ENCODE measurements around the gene BAZ1B.

BAZ1B gene

DNA sequence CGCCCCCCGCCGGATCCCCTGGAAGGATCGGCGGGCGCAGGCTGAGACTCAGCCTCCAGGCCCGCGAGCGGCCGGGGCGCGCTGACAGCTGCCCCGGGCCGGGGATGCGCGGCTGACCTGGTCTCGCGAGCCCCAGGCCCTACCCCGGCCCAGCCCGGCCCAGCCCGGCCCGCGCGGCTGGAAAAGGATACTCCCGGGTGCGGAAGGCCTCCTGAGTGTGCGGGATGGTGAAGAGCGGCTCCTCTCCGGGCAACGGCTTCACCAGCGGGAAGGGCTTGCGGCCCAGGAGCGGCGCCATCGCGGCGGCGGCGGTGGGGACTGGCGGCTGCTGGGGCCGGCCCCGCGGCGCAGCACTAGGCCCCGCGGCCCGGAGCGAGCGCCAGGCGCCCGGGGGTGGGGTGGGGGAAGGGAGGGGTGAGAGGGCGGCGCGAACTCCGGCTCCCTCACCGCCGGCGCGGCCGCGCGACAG lies 423 bp downstream of the BAZ1B start:
- Histone ChIP-seq H3K9ac (ENCODE audit: low read length in 5 of 5) (peak overlapping the region in 4 of 5 donors; percentile 55 to 91 (median 86)), H3K9me3 (ENCODE audit: control insufficient read depth in 5 of 5, low read length in 5 of 5) (no peaks in the 10 kb centered on the region), H3K4me1 (ENCODE audit: control insufficient read depth in 5 of 5, insufficient read depth in 5 of 5, low read length in 5 of 5) (peaks cover 5 to 51% (median 36%) of the 10 kb centered on the region in 5 donors), H3K27ac (ENCODE audit: low read depth, low read length) (peak overlapping the region; percentile 88), H3K36me3 (ENCODE audit: control insufficient read depth in 5 of 5, insufficient read depth in 5 of 5, low read length in 5 of 5) (peaks cover 0 to 6% (median 3%) of the 10 kb centered on the region in 5 donors), H3K27me3 (ENCODE audit: control insufficient read depth in 5 of 5, insufficient read depth in 4 of 5, low read length in 5 of 5) (no peaks in the 10 kb centered on the region), H3K4me3 (ENCODE audit: low read depth in 1 of 5, low read length in 5 of 5) (peak overlapping the region in 4 of 5 donors; percentile 78 to 89 (median 84))

DNA sequence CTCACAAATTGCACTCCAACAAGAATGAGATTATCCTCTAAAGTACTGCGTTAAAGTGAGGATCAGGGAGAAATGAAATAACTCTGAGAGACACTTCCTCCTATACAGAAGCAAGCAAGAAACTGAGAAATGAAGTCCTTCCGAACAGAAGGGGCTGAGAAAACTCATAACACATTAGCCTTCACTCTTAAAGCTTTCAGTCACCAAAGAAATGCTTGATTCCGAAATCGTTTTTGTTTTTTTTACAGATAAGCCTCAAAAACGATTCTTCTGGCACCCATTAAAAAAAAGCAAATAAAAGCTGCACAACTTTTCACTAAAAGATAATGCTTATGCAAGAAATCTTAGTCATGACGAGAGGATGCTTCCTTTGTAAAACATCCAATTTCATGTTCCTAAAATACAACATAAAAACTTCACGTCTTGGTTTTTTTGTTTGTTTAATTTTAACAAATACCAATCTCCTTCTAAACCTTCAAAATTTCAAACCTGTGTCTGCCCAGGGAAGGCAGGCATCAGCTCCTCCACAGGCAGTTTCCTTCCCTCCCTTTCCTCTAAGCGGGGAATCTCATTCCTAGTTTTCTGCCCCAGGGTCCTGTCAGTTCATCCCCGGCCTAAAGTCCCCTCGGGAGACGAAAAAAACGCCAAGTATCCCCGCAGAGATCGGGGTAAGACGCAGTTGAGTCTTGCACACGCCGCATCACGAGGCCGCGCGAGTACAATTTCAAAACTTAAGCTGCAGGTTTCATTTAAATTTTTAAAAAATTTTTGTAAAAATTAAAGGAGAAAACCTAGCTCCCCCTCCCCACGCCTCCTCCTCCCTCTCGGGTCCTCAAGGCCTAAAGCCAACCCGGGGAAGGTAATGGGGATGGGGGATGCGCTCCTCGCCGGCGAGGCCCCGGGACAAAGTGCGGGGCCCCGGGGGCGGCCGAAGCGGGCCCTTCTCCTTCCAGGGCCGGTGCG lies 1.1 kb downstream of the BAZ1B start:
- Histone ChIP-seq H3K4me1 (ENCODE audit: control insufficient read depth in 5 of 5, insufficient read depth in 5 of 5, low read length in 5 of 5) (peaks cover 5 to 51% (median 36%) of the 10 kb centered on the region in 5 donors), H3K36me3 (ENCODE audit: control insufficient read depth in 5 of 5, insufficient read depth in 5 of 5, low read length in 5 of 5) (peaks cover 0 to 8% (median 3%) of the 10 kb centered on the region in 5 donors), H3K9ac (ENCODE audit: low read length in 5 of 5) (peak overlapping the region; percentile 55 to 91 (median 84)), H3K27me3 (ENCODE audit: control insufficient read depth in 5 of 5, insufficient read depth in 4 of 5, low read length in 5 of 5) (no peaks in the 10 kb centered on the region), H3K4me3 (ENCODE audit: low read depth in 1 of 5, low read length in 5 of 5) (peak overlapping the region; percentile 74 to 89 (median 82)), H3K27ac (ENCODE audit: low read depth, low read length) (peak overlapping the region; percentile 88), H3K9me3 (ENCODE audit: control insufficient read depth in 5 of 5, low read length in 5 of 5) (no peaks in the 10 kb centered on the region)

DNA sequence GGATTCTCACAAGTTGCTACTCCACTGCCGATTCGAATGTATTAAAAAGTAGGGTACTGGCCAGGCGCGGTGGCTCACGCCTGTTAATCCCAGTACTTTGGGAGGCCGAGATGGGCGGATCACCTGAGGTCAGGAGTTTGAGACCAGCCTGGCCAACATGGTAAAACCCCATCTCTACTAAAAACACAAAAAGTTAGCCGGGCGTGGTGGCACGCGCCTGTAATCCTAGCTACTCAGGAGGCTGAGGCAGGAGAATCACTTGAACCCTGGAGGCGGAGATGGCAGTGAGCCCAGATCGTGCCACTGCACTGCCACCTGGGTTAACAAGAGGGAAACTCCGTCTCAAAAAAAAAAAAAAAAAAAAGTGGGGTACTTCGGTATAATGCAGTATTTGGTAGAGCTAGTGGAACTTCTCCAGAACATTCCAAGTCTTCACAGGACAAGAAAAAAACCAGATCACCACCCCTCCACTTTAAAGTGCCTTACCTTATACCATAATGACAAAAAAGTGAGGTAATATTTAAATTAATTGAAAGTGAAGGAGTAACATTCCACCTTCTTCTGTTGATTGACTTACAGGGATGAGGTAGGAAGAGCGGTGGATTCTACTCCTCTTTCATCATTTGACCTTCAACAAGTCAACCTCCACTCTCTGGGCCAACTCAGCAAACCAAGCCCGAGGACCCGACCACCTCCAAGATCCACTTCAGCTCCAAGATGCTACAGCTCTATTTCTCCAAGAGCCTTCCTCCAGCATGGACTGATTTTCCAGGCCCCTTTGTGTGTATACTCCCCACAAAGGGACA lies 2.0 kb downstream of the BAZ1B start:
- H3K9ac ChIP-seq (ENCODE audit: low read length in 5 of 5): peak overlapping the region; percentile 35 to 91 (median 83)
- H3K27me3 ChIP-seq (ENCODE audit: control insufficient read depth in 5 of 5, insufficient read depth in 4 of 5, low read length in 5 of 5): no peaks in the 10 kb centered on the region
- H3K36me3 ChIP-seq (ENCODE audit: control insufficient read depth in 5 of 5, insufficient read depth in 5 of 5, low read length in 5 of 5): peaks cover 2 to 17% (median 8%) of the 10 kb centered on the region in 5 donors
- H3K4me3 ChIP-seq (ENCODE audit: low read depth in 1 of 5, low read length in 5 of 5): peak overlapping the region; percentile 74 to 89 (median 82)
- H3K27ac ChIP-seq (ENCODE audit: low read depth, low read length): peak overlapping the region; percentile 88
- no peaks in the 10 kb centered on the region for H3K9me3 ChIP-seq (ENCODE audit: control insufficient read depth in 5 of 5, low read length in 5 of 5)
- peaks cover 5 to 45% (median 36%) of the 10 kb centered on the region in 5 donors for H3K4me1 ChIP-seq (ENCODE audit: control insufficient read depth in 5 of 5, insufficient read depth in 5 of 5, low read length in 5 of 5)

DNA sequence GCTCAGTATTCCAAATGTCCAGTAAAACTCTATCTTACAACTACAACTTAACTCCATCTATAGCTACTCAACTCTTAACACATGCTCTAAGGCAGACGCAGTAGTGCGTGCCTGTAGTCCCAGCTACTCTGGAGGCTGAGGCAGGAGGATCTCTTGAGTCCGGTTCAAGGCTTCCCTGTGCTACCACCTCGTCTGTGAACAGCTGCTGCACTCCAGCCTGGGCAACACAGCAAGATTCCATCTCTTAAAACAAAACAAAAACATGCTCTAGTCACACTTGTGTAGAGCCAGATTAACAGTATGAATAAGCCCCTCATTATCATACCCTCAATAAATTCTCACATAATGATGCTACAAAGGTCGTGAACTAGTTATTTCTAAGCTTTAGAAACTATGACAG lies 3.6 kb downstream of the BAZ1B start:
- peaks cover 5 to 45% (median 36%) of the 10 kb centered on the region in 5 donors for H3K4me1 ChIP-seq (ENCODE audit: control insufficient read depth in 5 of 5, insufficient read depth in 5 of 5, low read length in 5 of 5)

DNA sequence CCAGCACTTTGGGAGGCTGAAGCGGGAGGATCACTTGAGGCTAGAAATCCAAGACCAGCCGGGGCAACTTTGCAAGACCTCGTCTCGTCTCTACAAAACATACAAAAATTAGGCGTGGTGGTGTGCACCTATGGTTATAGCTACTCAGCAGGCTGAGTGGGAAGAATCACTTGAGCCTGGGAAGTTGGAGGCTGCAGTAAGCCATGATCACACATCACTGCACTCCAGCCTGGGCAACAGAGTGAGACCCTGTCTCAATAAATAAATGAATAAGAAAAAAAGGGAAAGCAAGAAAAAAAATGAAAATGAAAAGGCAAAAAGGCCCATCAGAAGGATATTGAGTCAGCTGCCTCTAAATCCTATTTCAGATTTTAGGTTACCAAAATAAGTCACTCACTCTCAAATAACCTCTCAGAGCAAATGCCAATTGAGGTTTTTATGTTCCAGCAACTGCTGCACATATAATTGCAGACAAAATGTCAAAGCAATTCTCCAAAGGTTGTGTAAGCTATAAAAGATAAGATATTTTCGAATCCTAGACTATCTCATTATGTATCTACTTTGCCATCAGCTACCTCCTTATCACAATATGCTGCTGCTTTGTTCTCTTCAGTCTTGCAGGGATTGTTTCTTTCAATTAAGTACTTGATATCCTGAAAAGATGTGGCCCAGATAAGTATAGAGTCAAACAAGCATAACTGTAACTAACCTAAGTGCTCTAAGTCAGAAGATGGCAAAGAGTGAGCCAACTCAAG lies 4.7 kb downstream of the BAZ1B start:
- Histone ChIP-seq H3K9ac (ENCODE audit: low read length in 5 of 5) (no peak overlapping the region), H3K27me3 (ENCODE audit: control insufficient read depth in 5 of 5, insufficient read depth in 4 of 5, low read length in 5 of 5) (no peaks in the 10 kb centered on the region), H3K9me3 (ENCODE audit: control insufficient read depth in 5 of 5, low read length in 5 of 5) (no peaks in the 10 kb centered on the region), H3K4me1 (ENCODE audit: control insufficient read depth in 5 of 5, insufficient read depth in 5 of 5, low read length in 5 of 5) (peaks cover 5 to 36% (median 29%) of the 10 kb centered on the region in 5 donors), H3K4me3 (ENCODE audit: low read depth in 1 of 5, low read length in 5 of 5) (no peak overlapping the region), H3K27ac (ENCODE audit: low read depth, low read length) (no peak overlapping the region), H3K36me3 (ENCODE audit: control insufficient read depth in 5 of 5, insufficient read depth in 5 of 5, low read length in 5 of 5) (peaks cover 3 to 32% (median 9%) of the 10 kb centered on the region in 5 donors)

More for the DNA sequence above, 3.6 kb downstream of the BAZ1B start:
- H3K4me3 ChIP-seq (ENCODE audit: low read depth in 1 of 5, low read length in 5 of 5): no peak overlapping the region
- peak overlapping the region; percentile 0 for H3K27ac ChIP-seq (ENCODE audit: low read depth, low read length)
- no peaks in the 10 kb centered on the region for H3K9me3 ChIP-seq (ENCODE audit: control insufficient read depth in 5 of 5, low read length in 5 of 5)
- no peaks in the 10 kb centered on the region for H3K27me3 ChIP-seq (ENCODE audit: control insufficient read depth in 5 of 5, insufficient read depth in 4 of 5, low read length in 5 of 5)
- peak overlapping the region in 3 of 5 donors; percentile 12 to 42 (median 35) for H3K9ac ChIP-seq (ENCODE audit: low read length in 5 of 5)
- H3K36me3 ChIP-seq (ENCODE audit: control insufficient read depth in 5 of 5, insufficient read depth in 5 of 5, low read length in 5 of 5): peaks cover 3 to 25% (median 9%) of the 10 kb centered on the region in 5 donors

DNA sequence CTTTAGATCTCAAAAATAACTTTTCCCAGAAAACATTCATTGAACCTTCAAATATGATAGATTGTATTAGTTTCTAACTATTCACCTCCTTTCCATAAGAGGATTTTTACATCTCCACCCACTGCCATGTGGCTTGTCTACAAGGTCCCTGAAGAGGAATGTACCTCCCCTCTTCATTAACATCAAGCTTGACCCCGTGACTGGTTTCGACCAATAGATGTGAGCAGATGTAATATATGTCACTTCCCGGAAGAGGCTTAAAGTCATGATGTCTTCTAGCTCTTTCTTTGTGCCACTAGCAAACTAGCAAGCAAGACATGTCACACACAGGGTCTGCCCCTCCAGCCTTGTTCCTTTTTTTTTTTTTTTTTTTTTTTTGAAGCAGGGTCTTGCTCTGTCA lies 6.9 kb downstream of the BAZ1B start:
- peaks cover 6 to 39% (median 14%) of the 10 kb centered on the region in 5 donors for H3K36me3 ChIP-seq (ENCODE audit: control insufficient read depth in 5 of 5, insufficient read depth in 5 of 5, low read length in 5 of 5)
- no peak overlapping the region for H3K4me3 ChIP-seq (ENCODE audit: low read depth in 1 of 5, low read length in 5 of 5)
- no peaks in the 10 kb centered on the region for H3K9me3 ChIP-seq (ENCODE audit: control insufficient read depth in 5 of 5, low read length in 5 of 5)
- H3K27ac ChIP-seq (ENCODE audit: low read depth, low read length): no peak overlapping the region
- H3K9ac ChIP-seq (ENCODE audit: low read length in 5 of 5): no peak overlapping the region
- H3K27me3 ChIP-seq (ENCODE audit: control insufficient read depth in 5 of 5, insufficient read depth in 4 of 5, low read length in 5 of 5): no peaks in the 10 kb centered on the region
- peaks cover 1 to 23% (median 19%) of the 10 kb centered on the region in 5 donors for H3K4me1 ChIP-seq (ENCODE audit: control insufficient read depth in 5 of 5, insufficient read depth in 5 of 5, low read length in 5 of 5)

DNA sequence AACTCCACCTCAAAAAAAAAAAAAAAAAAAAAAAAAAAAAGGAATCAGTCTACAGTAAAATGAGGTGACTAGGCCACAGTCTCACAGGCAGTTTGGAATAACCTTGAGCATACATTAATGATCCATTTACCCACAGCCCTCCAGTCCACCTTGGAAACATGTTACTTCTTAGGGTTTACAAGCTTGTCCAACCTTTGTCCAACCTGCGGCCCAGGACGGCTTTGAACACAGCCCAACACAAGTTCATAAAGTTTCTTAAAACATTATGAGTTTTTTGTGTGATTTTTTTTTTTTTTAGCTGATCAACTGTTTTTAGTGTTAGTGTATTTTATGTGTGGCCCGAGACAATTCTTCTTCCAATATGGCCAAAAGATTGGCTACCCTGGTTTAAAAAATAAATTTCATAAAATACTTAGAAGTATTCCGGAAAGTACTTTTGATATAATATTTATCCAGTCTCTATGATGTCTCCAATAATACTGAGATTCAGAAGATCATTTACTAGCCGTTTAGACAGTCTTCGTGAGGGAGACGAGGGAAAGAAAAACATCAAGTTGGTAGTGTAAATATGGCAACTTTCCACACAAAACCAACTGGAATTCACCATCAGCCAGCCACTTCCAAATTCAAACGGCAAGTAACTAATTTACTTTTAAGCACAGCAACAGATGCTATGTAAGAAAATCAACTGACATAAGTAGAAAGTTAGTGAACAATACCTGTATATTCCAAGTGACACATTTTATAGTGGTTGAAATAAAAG lies 9.9 kb downstream of the BAZ1B start:
- no peaks in the 10 kb centered on the region for H3K9me3 ChIP-seq (ENCODE audit: control insufficient read depth in 5 of 5, low read length in 5 of 5)
- H3K4me3 ChIP-seq (ENCODE audit: low read depth in 1 of 5, low read length in 5 of 5): no peak overlapping the region
- H3K27ac ChIP-seq (ENCODE audit: low read depth, low read length): no peak overlapping the region
- no peaks in the 10 kb centered on the region for H3K27me3 ChIP-seq (ENCODE audit: control insufficient read depth in 5 of 5, insufficient read depth in 4 of 5, low read length in 5 of 5)
- H3K9ac ChIP-seq (ENCODE audit: low read length in 5 of 5): peak overlapping the region in 2 of 5 donors; percentile 13 to 41
- H3K36me3 ChIP-seq (ENCODE audit: control insufficient read depth in 5 of 5, insufficient read depth in 5 of 5, low read length in 5 of 5): peaks cover 7 to 66% (median 36%) of the 10 kb centered on the region in 5 donors
- peaks cover 0 to under 1% (median 0%) of the 10 kb centered on the region in 5 donors for H3K4me1 ChIP-seq (ENCODE audit: control insufficient read depth in 5 of 5, insufficient read depth in 5 of 5, low read length in 5 of 5)

DNA sequence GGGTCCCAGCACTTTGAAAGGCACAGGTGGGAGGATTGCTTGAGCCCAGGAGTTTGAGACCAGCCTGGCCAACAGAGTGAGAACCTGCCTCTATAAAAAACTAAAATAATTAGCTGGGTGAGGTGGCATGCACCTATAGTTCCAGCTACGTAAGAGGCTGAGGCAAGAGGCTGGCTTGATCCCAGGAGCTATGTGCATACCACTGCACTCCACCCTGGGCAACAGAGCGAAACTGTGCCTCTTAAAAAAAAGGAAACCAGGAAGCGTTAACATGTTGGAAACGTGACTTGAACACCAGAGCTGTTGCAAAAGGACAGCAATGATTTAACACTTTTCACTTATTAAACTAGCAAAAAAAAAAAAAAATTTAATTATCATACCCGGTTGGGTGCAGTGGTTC lies 12.6 kb downstream of the BAZ1B start:
- H3K27me3 ChIP-seq (ENCODE audit: control insufficient read depth in 5 of 5, insufficient read depth in 4 of 5, low read length in 5 of 5): no peaks in the 10 kb centered on the region
- H3K36me3 ChIP-seq (ENCODE audit: control insufficient read depth in 5 of 5, insufficient read depth in 5 of 5, low read length in 5 of 5): peaks cover 18 to 69% (median 47%) of the 10 kb centered on the region in 5 donors
- H3K9ac ChIP-seq (ENCODE audit: low read length in 5 of 5): no peak overlapping the region
- no peaks in the 10 kb centered on the region for H3K9me3 ChIP-seq (ENCODE audit: control insufficient read depth in 5 of 5, low read length in 5 of 5)
- no peaks in the 10 kb centered on the region for H3K4me1 ChIP-seq (ENCODE audit: control insufficient read depth in 5 of 5, insufficient read depth in 5 of 5, low read length in 5 of 5)
- no peak overlapping the region for H3K27ac ChIP-seq (ENCODE audit: low read depth, low read length)
- no peak overlapping the region for H3K4me3 ChIP-seq (ENCODE audit: low read depth in 1 of 5, low read length in 5 of 5)

DNA sequence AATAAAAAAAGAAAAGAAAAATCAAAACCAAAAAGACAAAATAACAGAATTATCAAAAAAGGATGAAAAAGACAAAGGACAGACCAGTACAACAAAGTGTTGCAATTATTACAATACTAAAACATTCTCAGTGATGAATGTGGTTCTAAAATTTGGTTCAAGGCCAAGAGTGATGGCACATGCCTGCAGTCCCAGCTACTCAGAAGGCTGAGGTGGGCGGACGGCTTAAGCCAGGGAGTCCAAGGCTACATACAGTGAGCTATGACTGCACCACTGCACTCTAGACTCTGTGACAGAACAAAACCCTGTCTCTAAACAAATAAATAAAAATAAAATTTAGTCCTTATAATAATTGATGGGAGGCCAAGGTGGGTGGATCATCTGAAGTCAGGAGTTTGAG lies 14.5 kb downstream of the BAZ1B start:
- H3K27me3 ChIP-seq (ENCODE audit: control insufficient read depth in 5 of 5, insufficient read depth in 4 of 5, low read length in 5 of 5): no peaks in the 10 kb centered on the region
- H3K27ac ChIP-seq (ENCODE audit: low read depth, low read length): no peak overlapping the region
- H3K4me1 ChIP-seq (ENCODE audit: control insufficient read depth in 5 of 5, insufficient read depth in 5 of 5, low read length in 5 of 5): no peaks in the 10 kb centered on the region
- H3K4me3 ChIP-seq (ENCODE audit: low read depth in 1 of 5, low read length in 5 of 5): no peak overlapping the region
- H3K9me3 ChIP-seq (ENCODE audit: control insufficient read depth in 5 of 5, low read length in 5 of 5): no peaks in the 10 kb centered on the region
- H3K9ac ChIP-seq (ENCODE audit: low read length in 5 of 5): no peak overlapping the region
- H3K36me3 ChIP-seq (ENCODE audit: control insufficient read depth in 5 of 5, insufficient read depth in 5 of 5, low read length in 5 of 5): peaks cover 29 to 78% (median 62%) of the 10 kb centered on the region in 5 donors

All from subcutaneous abdominal adipose tissue (tissue), 5 donors.